NOMO-1 treated with DMSO at 0.1 percent for 48 hours (cell line): Measurements from ENCODE around the gene KANK3.

Experiments
- DNase-seq: peaks from one replicate; lab custom pipeline; 2025; ENCODE audit not compliant: unreplicated experiment; lab: John Stamatoyannopoulos, UW

Gene KANK3

GRCh38 chr19:8340341-8341096 is 2.5 kb downstream of the KANK3 start:
- DNase-seq, result no peak

DNA sequence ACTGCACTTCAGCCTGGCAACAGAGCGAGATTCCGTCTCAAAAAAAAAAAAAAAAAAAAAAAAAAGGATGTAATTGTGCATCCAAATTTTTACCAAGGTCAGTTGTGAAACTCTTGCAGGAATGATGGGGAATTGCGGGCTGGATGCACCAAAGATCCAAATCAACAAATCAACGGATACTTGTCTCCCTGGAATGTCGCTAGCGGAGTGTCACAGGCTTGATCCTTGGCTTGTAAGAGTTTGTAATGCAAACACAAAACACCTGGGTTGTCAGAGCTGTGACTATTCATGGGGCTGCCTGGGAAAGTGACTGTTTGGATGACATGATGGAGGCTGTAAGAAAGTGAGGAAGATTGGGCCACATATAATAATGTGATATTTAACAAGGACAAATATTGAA is 4.2 kb downstream of the KANK3 start:
- no peak for DNase-seq

DNA sequence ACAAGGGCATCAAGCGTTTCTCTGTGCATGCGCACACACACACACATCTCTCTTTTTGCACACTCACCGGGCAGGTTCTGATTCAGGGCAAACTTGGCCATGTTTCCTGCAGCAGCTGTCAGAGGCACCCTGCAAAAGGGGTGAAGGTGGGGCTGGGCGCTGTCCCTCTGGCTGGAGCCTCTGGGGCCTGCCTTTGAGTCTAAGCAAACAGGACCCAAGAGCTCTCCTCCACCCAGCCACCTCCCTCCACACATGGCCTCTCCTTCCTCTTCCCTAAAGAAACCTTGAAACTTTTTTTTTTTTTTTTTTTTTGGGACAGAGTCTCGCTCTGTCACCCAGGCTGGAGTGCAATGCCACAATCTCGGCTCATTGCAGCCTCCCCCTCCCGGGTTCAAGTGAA is 5.3 kb downstream of the KANK3 start:
- no peak for DNase-seq

DNA sequence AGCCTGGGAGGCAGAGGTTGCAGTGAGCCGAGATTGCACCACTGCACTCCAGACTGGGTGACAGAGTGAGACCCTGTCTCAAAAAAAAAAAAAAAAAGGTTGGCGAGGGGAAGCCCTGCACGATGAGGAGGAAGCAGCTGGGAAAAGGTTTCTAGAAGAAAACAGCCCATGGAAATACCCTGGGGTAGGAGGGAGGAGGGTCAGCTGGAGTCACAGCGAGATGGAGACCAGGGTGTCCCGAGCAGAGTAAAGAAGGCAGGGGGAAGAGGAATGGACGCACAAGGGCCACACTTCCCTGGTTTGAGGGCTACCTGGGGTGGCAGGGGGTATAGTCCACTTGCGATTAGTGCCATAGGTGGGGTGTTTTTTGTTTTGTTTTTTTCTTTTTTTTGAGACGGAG is 6.4 kb downstream of the KANK3 start:
- no peak for DNase-seq

- no peak for DNase-seq
Observed at GRCh38 chr19:8336072-8336569, 6.9 kb downstream of the KANK3 start.

DNA sequence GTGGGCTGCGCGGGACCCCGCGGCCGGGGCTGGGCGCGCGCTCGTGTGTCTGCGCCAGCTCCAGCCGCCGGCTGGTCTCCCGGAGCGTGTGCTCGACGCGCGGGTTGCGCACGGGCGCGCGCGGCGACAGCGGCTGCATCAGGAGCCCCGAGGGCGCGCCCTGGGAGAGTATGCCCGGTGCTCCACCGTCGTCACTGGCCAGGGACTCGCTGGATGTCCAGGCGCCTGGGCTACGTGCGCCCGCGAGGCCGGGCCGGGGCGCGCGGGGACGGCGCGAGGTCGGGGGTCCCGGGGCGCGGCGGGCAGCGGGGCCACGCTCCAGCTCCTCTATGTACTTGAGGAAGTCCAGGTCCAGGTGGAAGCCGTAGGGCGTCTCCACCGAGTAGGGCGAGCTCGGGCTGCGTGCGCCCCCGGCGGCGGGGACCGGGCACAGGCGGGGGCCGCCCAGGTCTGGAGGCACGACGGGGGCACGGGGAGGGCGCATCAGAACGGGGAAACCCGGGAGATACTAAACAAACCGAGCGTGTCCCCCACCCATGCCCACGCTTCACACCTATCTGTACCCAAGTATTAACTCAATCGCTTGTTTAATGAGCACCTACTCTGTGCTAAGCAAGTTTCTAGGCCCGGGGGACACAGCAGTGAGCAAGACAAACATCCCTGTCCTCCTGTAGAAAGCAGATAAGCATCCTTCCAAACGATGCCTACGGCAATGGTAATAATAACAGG is 7.6 kb downstream of the KANK3 start:
- DNase-seq, result no peak

DNA sequence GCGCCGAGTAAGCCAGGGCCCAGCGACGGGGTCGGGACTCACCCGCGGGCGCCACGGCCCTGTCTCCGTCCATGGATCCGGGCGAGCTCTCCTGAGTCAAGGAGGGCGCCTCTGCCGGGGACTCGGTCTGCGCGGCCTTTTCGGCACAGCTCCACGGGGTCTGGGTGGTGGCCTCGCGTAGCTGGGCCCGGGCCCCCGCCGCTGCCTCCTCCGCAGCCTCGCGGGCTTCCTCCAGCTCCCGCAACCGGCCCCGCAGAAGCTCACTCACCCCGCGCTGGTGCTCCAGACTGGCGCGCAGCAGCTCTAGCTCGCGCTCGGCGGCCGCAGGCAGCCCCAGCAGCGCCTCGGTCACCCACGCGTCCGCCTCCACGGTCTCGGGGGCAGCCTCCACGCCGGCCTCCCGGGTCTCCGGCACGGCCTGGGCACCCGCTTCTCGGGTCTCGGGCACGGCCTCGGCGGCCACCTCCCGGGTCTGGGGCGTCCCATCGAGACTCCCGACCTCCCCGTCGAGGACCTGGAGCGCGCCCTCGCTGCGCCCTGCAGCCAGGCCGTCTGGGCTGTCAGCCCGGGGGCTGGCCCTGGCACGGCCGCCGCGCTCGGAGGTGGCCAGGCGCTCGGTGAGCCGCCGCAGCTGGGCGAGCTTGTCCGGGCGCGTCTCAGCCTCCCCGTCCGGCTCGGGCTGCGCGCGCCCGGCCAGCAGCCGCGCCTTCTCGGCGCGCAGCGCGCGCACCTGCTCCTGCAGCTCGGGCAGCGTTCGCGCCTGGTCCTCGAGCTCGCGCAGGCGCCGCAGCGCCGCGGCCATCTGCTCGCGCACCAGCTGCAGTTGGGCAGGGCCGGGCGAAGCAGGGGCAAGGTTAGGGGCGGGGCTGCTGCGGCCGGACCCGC is 8.4 kb downstream of the KANK3 start:
- peak; percentile 46 for DNase-seq

DNA sequence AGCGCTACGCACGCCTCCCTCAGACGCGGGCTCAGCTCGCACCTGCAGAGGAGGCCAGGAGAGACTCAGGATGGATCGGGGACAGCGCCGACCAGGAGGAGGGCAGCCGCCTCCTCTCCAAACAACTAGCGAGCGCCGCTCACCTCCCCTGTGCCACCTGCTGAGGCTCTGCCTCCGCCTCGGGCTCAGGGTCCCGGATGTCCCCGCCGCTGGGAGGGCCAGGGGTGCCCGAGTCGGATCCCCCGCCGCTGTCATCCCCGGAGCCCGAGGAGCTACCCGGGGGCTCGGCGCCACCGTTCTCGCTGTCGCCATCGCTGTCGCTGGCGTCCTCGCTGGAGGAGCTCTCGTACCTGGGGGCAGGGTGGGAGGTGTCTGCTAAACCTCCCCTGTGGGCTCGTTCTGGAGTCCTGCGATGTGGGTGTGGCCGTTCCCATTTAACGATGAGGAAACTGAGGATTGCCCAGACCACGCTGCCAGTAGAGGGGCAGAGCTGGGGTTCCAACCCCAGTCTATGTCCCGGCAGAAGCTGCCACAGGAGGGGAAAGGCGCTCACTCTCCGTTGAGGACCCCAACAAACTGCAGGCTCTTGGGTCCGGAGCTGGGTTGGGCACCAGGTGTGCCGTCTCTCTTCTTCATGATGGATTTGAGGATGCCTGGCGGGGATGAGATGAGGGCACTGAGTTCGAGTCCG is 9.2 kb downstream of the KANK3 start:
- no peak for DNase-seq

- no peak for DNase-seq
Observed at GRCh38 chr19:8332976-8333766, 9.9 kb downstream of the KANK3 start.

DNA sequence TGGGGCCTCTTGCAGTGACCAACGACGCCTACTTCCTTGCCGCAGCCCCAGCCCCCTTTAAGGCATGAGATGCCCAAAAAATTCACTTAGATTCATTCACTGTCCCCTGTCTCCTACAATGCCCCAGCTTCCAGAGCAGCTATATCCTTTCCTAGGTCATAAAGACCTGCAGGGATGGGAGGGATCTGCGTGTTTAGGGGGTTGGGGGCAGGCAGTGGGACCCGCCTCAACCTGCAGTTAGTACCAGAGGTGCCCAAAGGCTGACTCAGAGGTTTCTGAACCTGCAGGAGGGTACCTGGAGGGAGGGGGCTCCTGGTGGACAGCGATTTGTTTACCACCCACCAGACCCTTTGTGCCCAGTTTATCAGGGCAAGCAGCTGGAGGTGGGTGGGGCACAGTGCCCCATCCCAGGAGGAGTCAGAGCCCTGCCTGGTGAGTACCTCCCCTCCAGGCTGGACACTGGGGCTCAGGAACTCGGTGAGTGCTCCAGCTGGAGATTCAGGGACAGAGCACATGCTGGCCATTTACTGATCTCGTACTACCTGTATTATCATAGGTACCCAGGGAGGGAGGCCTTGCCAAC is 11.7 kb downstream of the KANK3 start:
- DNase-seq, result no peak

DNA sequence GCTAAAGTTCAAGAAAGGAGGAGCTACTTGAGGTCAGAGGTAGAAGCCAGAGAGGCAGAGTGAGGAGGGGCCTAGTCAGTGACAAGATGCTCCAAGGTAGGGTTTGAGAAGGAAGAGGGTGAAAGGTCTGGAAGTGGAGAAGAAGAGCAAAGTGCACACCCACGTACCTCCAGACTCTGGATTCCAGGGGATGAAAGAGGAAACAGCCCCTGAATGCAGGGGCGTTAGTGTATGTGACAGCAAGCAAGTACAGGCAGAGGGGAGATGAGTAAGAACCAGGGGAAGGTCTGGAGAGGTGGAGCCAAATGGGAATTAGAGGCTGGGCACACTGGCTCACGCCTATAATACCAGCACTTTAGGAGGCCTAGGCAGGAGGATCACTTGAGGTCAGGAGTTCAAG is 13.1 kb downstream of the KANK3 start:
- DNase-seq, result no peak

GRCh38 chr19:8325454-8325853 is 17.6 kb downstream of the KANK3 start:
- no peak for DNase-seq

- DNase-seq, result no peak
Observed at GRCh38 chr19:8324186-8325050, 18.6 kb downstream of the KANK3 start.

DNA sequence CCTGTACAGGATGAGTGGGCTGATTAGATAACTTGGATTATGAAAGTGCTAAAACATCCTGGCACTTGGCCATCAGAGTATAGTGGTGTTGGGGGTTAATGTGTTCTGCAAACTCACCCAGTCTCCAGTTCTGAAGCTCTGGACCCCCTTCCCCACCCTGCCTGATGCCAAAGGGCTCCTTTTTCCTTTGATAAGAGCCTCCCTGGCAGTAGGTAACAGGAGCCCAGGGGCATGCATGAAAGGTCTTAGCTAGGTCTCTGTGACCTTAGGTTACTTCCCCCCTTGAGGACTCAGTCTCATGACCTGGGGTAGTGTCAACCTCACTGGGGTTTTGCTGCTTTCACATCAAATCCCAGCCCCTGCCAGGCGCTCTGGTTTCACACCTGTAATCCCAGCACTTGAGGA is 19.3 kb downstream of the KANK3 start:
- no peak for DNase-seq

DNA sequence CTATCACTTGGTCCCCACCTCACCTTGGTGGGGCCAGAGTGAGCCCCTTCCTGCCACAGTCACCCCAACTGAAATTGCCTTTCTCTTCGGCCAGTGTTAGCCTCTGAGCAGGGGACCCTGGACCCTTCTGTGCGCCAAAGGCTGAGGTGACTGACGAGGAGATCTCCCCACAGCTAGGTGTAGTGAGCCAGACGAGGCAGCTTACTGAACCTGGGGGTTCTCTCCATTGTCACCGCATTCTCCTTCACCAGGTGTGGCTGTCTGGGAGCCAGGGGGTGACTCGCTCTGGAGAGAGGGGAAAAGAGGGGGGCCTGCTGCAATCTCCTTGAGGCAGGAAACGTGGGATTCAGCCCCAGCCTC is 20.4 kb downstream of the KANK3 start:
- no peak for DNase-seq

GRCh38 chr19:8321986-8322637 is 20.9 kb downstream of the KANK3 start:
- no peak for DNase-seq

DNA sequence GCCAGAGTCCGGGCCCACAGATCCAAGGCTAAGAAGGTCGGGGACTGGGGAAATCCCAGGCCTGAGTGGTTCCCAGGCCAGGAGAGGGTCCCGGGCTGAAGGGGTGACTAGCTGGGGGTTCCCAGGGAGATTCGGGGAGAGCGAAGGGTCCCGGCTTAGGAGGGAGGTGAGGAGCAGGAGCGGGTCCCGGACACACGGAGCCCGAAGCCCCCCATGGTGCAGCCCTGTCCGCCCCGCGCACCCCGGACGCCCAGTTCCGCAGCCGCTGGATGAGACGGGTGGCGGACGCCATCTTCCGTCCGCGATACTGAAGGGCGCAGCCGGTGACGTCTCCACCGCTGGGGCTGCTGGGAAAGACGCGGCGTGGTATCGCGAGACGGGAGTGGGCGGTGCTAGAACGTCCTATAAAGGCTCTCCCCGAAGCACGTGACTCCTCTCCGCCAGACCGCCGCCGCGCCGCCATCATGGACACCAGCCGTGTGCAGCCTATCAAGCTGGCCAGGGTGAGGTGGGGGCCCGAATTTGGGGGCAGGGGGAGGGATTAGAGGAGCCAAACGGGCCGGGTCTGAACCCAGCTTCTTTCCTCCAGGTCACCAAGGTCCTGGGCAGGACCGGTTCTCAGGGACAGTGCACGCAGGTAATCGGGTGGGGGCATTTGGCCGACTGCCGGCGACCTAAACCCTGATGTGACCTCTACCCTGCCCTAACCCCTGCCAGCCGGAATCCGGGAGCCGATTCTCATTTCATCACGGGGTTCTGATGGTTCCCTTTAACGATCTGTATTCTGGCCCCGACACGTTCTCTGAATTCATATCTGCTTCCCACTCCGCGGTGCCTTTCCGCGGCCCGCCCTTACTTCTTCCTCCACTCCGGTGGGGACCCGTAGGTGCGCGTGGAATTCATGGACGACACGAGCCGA is 21.7 kb downstream of the KANK3 start, which contains the start of the genes NDUFA7 and RPS28:
Gene NDUFA7, minus strand, starts transcription at position 309 of the 919 bp plus-strand sequence. Its CDS starts 17 bp downstream, at position 292.
Gene RPS28, plus strand, starts transcription at position 430 of the 919 bp plus-strand sequence. Its CDS starts 35 bp downstream, at position 465.
- DNase-seq, result peak; percentile 92
